RWPE1 (cell line): Measurements from ENCODE around the gene TSHZ2.

ENCODE experiments used
- CTCF ChIA-PET: fragments of 350-600 bp; sonication (Branson Sonifier 250); formaldehyde crosslinking; extraction: SDS; loops from one replicate; lab custom pipeline; 2021; lab: Yijun Ruan, JAX
- POLR2A ChIA-PET: fragments of 400-600 bp; formaldehyde crosslinking; extraction: SDS; loops from one replicate; lab custom pipeline; 2020; ENCODE audit warnings: antibody characterized with exemption; ENCODE audit not compliant: low non-redundant PET; lab: Yijun Ruan, JAX
- DNase-seq: peaks from one replicate; pipeline ENCODE4 v3.0.0; 2012; ENCODE audit warnings: low spot score
- H3K27ac ChIP-seq: fragments of 450-650 bp; 2 replicates; pipeline ENCODE4 v1.5.1; 2017
- CTCF ChIP-seq: fragments of 450-650 bp; conservative IDR thresholded peaks from 2 replicates; pipeline ENCODE4 v1.5.1; 2017; ENCODE audit warnings: low read depth, mild to moderate bottlenecking

TSHZ2 gene

DNA sequence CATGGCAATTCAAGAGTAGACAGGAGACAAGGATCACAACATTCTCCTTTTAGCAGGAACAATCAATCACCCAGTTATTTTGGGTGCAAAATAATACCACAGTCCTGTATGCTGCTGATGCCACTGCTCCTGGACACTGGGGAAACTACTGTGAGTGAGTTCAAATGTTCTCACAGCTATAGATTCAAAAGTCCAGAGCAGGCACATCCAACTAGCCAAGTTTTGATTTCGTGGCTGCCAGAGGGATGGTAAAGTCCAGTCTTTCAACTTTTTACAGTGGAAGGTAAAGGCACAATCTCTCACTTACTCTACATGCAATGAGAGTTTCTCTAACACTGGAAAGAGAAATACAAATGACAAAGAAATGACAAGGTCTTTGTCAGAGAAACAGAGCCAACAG lies 26.9 kb upstream of the TSHZ2 start:
- H3K27ac ChIP-seq: peak overlapping the region; percentile 65; the same call in 1 of the 2 replicates
- TF ChIP-seq CTCF: no peak
- DNase-seq: no peak
- ChIA-PET POLR2A (no interaction called here), CTCF (interaction anchor here (0.6 kb wide), 1 partner anchor 26 kb away, joined by 4 read pairs; no protein-coding TSS in a partner anchor)

GRCh38 chr20:52945862-52946522 lies 26.2 kb upstream of the TSHZ2 start:
- CTCF ChIA-PET: interaction anchor here (0.6 to 0.7 kb wide), 2 partner anchors 27 kb away, joined by 3 to 4 read pairs; no protein-coding TSS in a partner anchor
- H3K27ac ChIP-seq: peak overlapping the region; percentile 65
- TF ChIP-seq CTCF: no peak
- DNase-seq: peak; percentile 91
- POLR2A ChIA-PET: no interaction called here

DNA sequence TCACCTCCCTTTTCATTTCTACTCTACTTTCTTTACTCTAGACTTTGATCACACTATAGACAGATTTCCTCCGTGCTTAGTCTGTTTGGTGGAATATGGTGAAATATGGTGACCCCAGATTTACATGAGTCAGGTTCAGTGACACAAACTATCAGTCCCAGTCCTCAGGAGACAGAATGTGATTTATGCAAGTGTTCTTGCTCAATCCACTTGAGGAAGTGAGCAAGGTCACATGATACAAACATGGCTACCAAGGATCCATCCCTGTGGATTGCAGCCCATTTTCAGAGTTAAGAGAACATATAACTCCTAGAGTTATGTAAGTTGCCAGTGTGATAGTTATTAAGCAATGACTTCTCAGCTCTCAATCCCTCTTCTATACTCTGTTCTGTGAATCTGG lies 23.7 kb upstream of the TSHZ2 start:
- ChIA-PET CTCF (interaction anchor here (0.6 kb wide), 1 partner anchor 210 kb away, joined by 3 read pairs; no protein-coding TSS in a partner anchor), POLR2A (no interaction called here)
- H3K27ac ChIP-seq: no peak overlapping the region
- TF ChIP-seq CTCF: no peak
- no peak for DNase-seq

DNA sequence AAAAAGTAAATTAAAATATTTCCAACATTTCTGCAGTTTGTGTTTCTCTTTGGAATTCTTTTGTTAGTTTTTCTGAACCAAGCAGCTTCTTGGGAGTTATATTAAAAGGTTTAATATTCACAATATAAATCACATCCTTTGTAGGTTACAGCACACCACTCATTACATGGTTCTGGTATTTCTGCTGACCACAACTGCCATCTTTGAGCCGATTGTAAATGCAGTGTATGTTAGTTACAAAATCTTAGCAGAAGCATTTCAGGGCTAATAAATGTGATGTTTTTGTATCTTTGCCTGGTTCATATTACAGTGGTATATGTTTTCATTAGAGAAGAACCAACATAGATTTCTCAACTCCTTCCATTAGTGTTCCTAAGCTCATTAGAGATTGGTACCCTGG lies 19.1 kb upstream of the TSHZ2 start:
- POLR2A ChIA-PET: no interaction called here
- H3K27ac ChIP-seq: no peak overlapping the region
- no peak for DNase-seq
- CTCF ChIA-PET: interaction anchor here (1.0 kb wide), 1 partner anchor 46 kb away, joined by 3 read pairs; no protein-coding TSS in a partner anchor
- TF ChIP-seq CTCF: no peak

- CTCF ChIA-PET: no interaction called here
- H3K27ac ChIP-seq: no peak overlapping the region
- no peak for TF ChIP-seq CTCF
- no peak for DNase-seq
- POLR2A ChIA-PET: no interaction called here
Measured at GRCh38 chr20:52954849-52955248, 17.3 kb upstream of the TSHZ2 start.

DNA sequence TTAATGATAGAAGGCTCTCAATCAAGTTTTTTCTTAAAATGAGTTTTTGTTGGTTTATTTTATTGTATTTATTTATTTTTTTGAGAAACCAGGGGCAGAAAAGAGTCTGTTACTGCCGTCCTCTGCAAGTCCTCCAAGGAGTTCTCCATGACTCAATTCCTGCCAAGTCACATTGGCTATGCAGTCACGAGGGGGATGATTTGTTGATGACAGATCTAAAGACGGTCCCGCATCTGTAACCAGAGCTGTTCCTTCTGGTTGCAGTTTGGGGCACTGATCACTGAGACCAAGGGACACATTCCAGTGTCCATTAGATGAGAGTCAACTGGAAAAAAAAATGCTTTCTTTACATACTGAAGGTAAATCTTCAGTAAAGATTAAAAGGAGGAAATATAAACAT lies 13.9 kb upstream of the TSHZ2 start:
- no peak for TF ChIP-seq CTCF
- no peak for DNase-seq
- ChIA-PET CTCF (interaction anchor here (0.5 to 0.7 kb wide), 4 partner anchors 8 to 646 kb away, joined by 3 to 8 read pairs (median 3); no protein-coding TSS in a partner anchor), POLR2A (no interaction called here)
- H3K27ac ChIP-seq: no peak overlapping the region
